Gastrocnemius medialis (tissue), 4 donors: Measurements from ENCODE around the gene NOVA1.

ENCODE experiments used
- POLR2A ChIP-seq, 2 donors: fragments of 450-650 bp; IDR thresholded peaks; one replicate each; pipeline ENCODE4 v1.6.1; 2017; ENCODE audit warnings: antibody characterized with exemption in 2 of 2, mild to moderate bottlenecking in 2 of 2, moderate library complexity in 2 of 2
- TF ChIP-seq, protein P1 (sequence below), 5 experiments: fragments of 450-650 bp in 3 of 5; fragments of 200-600 bp in 2 of 5; sonication (generic) in 2 of 5; IDR thresholded peaks in 4 of 5; conservative IDR thresholded peaks in 1 of 5; 1 replicate in 4 of 5; 2 replicates in 1 of 5; pipeline ENCODE4 v1.5.1; 2016 to 2019; ENCODE audit warnings: antibody characterized with exemption in 5 of 5, mild to moderate bottlenecking in 3 of 5, moderate library complexity in 3 of 5

- TF ChIP-seq, protein P1, sequence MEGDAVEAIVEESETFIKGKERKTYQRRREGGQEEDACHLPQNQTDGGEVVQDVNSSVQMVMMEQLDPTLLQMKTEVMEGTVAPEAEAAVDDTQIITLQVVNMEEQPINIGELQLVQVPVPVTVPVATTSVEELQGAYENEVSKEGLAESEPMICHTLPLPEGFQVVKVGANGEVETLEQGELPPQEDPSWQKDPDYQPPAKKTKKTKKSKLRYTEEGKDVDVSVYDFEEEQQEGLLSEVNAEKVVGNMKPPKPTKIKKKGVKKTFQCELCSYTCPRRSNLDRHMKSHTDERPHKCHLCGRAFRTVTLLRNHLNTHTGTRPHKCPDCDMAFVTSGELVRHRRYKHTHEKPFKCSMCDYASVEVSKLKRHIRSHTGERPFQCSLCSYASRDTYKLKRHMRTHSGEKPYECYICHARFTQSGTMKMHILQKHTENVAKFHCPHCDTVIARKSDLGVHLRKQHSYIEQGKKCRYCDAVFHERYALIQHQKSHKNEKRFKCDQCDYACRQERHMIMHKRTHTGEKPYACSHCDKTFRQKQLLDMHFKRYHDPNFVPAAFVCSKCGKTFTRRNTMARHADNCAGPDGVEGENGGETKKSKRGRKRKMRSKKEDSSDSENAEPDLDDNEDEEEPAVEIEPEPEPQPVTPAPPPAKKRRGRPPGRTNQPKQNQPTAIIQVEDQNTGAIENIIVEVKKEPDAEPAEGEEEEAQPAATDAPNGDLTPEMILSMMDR (IDR thresholded peaks at IDR 0.05 in 4 of 5, conservative IDR thresholded peaks at IDR 0.05 in 1 of 5), result no peak
- no peak for TF ChIP-seq POLR2A (IDR thresholded peaks at IDR 0.05)
Observed at GRCh38 chr14:26626256-26626655, 28.4 kb upstream of the NOVA1 start.
